Esophagus squamous epithelium (tissue), 5 donors: ENCODE data around the gene KCNK4. TPM values are rescaled to one million over a fixed set of nuclear protein-coding genes. Genes with fewer than 3 reads are reported as not detected.
A peak's percentile ranks its signal among the peaks of the same experiment; 100 is the strongest.

Experiments
- DNase-seq: peaks from one replicate; lab custom pipeline; 2025; lab: John Stamatoyannopoulos, UW
- H3K27ac ChIP-seq, 4 donors: fragments of 200-600 bp; sonication (generic); one replicate each; pipeline ENCODE4 v1.5.1; 2016 to 2019; ENCODE audit warnings: mild to moderate bottlenecking in 1 of 4
- H3K27me3 ChIP-seq, 4 donors: fragments of 200-600 bp; sonication (generic); 1 replicate in 3 of 4; 2 replicates in 1 of 4; pipeline versions ENCODE4 v1.5.1 to v1.6.0; 2017 to 2021; ENCODE audit warnings: antibody characterized with exemption in 1 of 4
- H3K36me3 ChIP-seq, 3 donors: fragments of 200-600 bp; sonication (generic); one replicate each; pipeline ENCODE4 v1.5.1; 2016 to 2019
- H3K4me1 ChIP-seq, 3 donors: fragments of 200-600 bp; sonication (generic); one replicate each; pipeline ENCODE4 v1.5.1; 2017 to 2019
- H3K4me3 ChIP-seq, 4 donors: fragments of 200-600 bp; sonication (generic); 1 replicate in 3 of 4; 2 replicates in 1 of 4; pipeline ENCODE4 v1.5.1; 2016 to 2019; ENCODE audit warnings: mild to moderate bottlenecking in 2 of 4, moderate library complexity in 1 of 4
- H3K9me3 ChIP-seq, 3 donors: fragments of 200-600 bp; sonication (generic); one replicate each; pipeline ENCODE4 v1.5.1; 2016 to 2019
- POLR2A ChIP-seq, 4 donors: fragments of 450-650 bp; IDR thresholded peaks; one replicate each; pipeline ENCODE4 v1.6.1; 2017; ENCODE audit warnings: antibody characterized with exemption in 4 of 4, mild to moderate bottlenecking in 4 of 4, moderate library complexity in 3 of 4
- WGBS, 2 donors: methylation state at CpG; one replicate each; pipeline ENCODE4 v1.1.5; 2018; 5-methylcytosine and 5-hydroxymethylcytosine counted together
- intact Hi-C: fragments of 100-400 bp; cut with DNase I; formaldehyde crosslinking; loops from one replicate; pipeline ENCODE4 v1.15.0; 2022
- total RNA-seq, 4 donors: library from RNA; depleted of rRNA; stranded (reverse); fragments of >200 nt; gene quantifications; one replicate each; pipeline ENCODE4 v1.1.0, GENCODE V29; 2016
- TF ChIP-seq, protein P1 (sequence below), 6 experiments: fragments of 450-650 bp in 4 of 6; fragments of 200-600 bp in 2 of 6; sonication (generic) in 2 of 6; IDR thresholded peaks; one replicate each; pipeline ENCODE4 v1.5.1; 2016 to 2019; ENCODE audit warnings: antibody characterized with exemption in 6 of 6, mild to moderate bottlenecking in 4 of 6, moderate library complexity in 4 of 6
- donor health status: DM: yes; HTN: yes; CAD: no.

The KCNK4 gene
- total RNA-seq, 4 donors from 2014 or later = not detected

- no peak for DNase-seq
- 47 to 63% methylated on average over 3 to 8 of the region's 55 CpGs for WGBS, 2 donors
Measured at GRCh38 chr11:64341851-64342791, 51.0 kb downstream of the KCNK4 start.

GRCh38 chr11:64342869-64343745 lies 52.0 kb downstream of the KCNK4 start:
- WGBS, 2 donors = 48 to 54% methylated on average over 16 to 19 of the region's 29 CpGs
- H3K4me3 ChIP-seq = peak overlapping the region in 3 of 4 donors; percentile 23 to 60 (median 35)
- peak overlapping the region; percentile 75 to 88 (median 81) for H3K27ac ChIP-seq
- peaks cover 20 to 69% (median 29%) of the 10 kb centered on the region in 3 donors for H3K4me1 ChIP-seq
- intact Hi-C loops = no loop called here
- H3K36me3 ChIP-seq = no peaks in the 10 kb centered on the region
- no peak for DNase-seq
- no peaks in the 10 kb centered on the region for H3K27me3 ChIP-seq
- H3K9me3 ChIP-seq = no peaks in the 10 kb centered on the region
- TF ChIP-seq POLR2A (IDR thresholded peaks at IDR 0.05) = no peak
- TF ChIP-seq, protein P1, sequence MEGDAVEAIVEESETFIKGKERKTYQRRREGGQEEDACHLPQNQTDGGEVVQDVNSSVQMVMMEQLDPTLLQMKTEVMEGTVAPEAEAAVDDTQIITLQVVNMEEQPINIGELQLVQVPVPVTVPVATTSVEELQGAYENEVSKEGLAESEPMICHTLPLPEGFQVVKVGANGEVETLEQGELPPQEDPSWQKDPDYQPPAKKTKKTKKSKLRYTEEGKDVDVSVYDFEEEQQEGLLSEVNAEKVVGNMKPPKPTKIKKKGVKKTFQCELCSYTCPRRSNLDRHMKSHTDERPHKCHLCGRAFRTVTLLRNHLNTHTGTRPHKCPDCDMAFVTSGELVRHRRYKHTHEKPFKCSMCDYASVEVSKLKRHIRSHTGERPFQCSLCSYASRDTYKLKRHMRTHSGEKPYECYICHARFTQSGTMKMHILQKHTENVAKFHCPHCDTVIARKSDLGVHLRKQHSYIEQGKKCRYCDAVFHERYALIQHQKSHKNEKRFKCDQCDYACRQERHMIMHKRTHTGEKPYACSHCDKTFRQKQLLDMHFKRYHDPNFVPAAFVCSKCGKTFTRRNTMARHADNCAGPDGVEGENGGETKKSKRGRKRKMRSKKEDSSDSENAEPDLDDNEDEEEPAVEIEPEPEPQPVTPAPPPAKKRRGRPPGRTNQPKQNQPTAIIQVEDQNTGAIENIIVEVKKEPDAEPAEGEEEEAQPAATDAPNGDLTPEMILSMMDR (IDR thresholded peaks at IDR 0.05) = no peak

More at GRCh38 chr11:64341851-64342791, 51.0 kb downstream of the KCNK4 start:
- H3K27me3 ChIP-seq = no peaks in the 10 kb centered on the region
- peak overlapping the region; percentile 75 to 88 (median 81) for H3K27ac ChIP-seq
- intact Hi-C loops = no loop called here
- TF ChIP-seq, protein P1 (IDR thresholded peaks at IDR 0.05) = peak in 5 of 6 experiments; percentile 41 to 76 (median 65)
- peak in 2 of 4 donors; percentile 29 to 61 for TF ChIP-seq POLR2A (IDR thresholded peaks at IDR 0.05)
- peak overlapping the region; percentile 7 to 60 (median 29) for H3K4me3 ChIP-seq
- H3K36me3 ChIP-seq = no peaks in the 10 kb centered on the region
- no peaks in the 10 kb centered on the region for H3K9me3 ChIP-seq
- H3K4me1 ChIP-seq = peaks cover 17 to 60% (median 20%) of the 10 kb centered on the region in 3 donors

GRCh38 chr11:64343767-64344559 lies 52.9 kb downstream of the KCNK4 start:
- DNase-seq = no peak
- Histone ChIP-seq H3K9me3 (no peaks in the 10 kb centered on the region), H3K4me3 (no peak overlapping the region), H3K4me1 (peaks cover 28 to 69% (median 38%) of the 10 kb centered on the region in 3 donors), H3K27me3 (no peaks in the 10 kb centered on the region), H3K27ac (no peak overlapping the region), H3K36me3 (no peaks in the 10 kb centered on the region)
- WGBS, 2 donors = 80% methylated on average over 9 of the region's 18 CpGs; no CpG with 5 or more reads in 1 of the 2 donors
- no peak for TF ChIP-seq POLR2A (IDR thresholded peaks at IDR 0.05)
- TF ChIP-seq, protein P1 (IDR thresholded peaks at IDR 0.05) = peak in 3 of 6 experiments; percentile 5 to 44 (median 35)
- intact Hi-C loops = no loop called here

DNA sequence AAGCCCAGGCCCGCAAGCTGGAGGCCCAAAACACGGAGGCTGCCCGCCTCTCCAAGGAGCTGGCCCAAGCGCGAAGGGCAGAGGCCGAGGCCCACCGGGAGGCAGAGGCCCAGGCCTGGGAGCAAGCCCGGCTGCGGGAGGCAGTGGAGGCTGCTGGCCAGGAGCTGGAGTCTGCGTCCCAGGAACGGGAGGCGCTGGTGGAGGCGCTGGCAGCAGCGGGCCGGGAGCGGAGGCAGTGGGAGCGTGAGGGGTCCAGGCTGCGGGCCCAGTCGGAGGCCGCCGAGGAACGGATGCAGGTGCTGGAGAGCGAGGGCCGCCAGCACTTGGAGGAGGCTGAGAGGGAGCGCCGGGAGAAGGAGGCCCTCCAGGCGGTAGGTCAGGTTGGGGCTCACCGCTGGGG lies 53.7 kb downstream of the KCNK4 start:
- no peak for DNase-seq
- Histone ChIP-seq H3K4me1 (peaks cover 32 to 68% (median 40%) of the 10 kb centered on the region in 3 donors), H3K36me3 (no peaks in the 10 kb centered on the region), H3K4me3 (no peak overlapping the region), H3K27me3 (no peaks in the 10 kb centered on the region), H3K27ac (no peak overlapping the region), H3K9me3 (no peaks in the 10 kb centered on the region)
- intact Hi-C loops = no loop called here
- WGBS, 2 donors = 93% methylated on average over 8 to 28 of the region's 28 CpGs
- TF ChIP-seq, protein P1 (IDR thresholded peaks at IDR 0.05) = no peak
- no peak for TF ChIP-seq POLR2A (IDR thresholded peaks at IDR 0.05)
